Measurements from ENCODE around the gene GPR135. TPM values are rescaled to one million over a fixed set of nuclear protein-coding genes. Genes with fewer than 3 reads are reported as not detected.

The GPR135 gene
- total and polyA plus RNA-seq, 10 of the 15 experiments (the other 5 are each of a cell fraction or from before 2014, with no cell fraction given), result 0.11 to 1.1 (median 0.86) TPM

DNA sequence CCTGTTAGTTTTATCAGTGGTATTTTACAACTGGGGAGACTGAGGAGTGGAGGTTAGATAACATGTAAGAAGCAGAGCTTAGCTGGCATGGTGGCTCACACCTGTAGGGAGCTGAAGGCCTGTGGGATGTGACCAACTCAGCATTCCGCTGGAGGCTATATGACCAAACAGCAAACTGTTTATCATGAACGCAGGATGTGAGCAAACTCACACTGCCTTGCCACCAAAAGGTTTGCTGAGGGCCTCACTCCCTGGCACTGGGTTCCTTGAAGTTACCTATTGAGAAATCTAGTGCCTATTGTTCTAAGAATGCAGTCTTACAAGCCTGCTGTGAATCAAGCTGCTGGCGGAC lies 42.5 kb upstream of the GPR135 start:
- ChIA-PET SMC1A (ENCODE audit: uncharacterized antibody, unreplicated experiment) (interaction anchor here (0.8 to 3.9 kb wide), 10 partner anchors 11 to 676 kb away, joined by 3 to 29 read pairs (median 4); partner anchors contain the start of genes CCDC175, JKAMP and L3HYPDH), POLR2A (no interaction called here), RAD21 (ENCODE audit: unreplicated experiment) (interaction anchor here (0.9 to 1.6 kb wide), 7 partner anchors 62 to 677 kb away, joined by 3 to 11 read pairs (median 5); no protein-coding TSS in a partner anchor), CTCF (interaction anchor here (0.6 to 12.6 kb wide), 16 partner anchors 11 to 679 kb away, joined by 3 to 147 read pairs (median 5); partner anchors contain the start of genes CCDC175, JKAMP and L3HYPDH)
- intact Hi-C loops (cut with micrococcal nuclease; ENCODE audit: unreplicated experiment), result loop anchor here (2.0 to 5.0 kb wide), 2 partner anchors 69 to 180 kb away; partner anchors contain the start of gene CCDC175
- BruUV-seq (replicated peaks), result no TSS peak
- FAIRE-seq (no peak), DNase-seq (ENCODE audit: low read depth, low spot score) (no peak), ATAC-seq (no peak)
- Histone ChIP-seq H2AFZ (ENCODE audit: control insufficient read depth, low read depth, low read length) (no peak overlapping the region), H3K36me3 (ENCODE audit: control insufficient read depth in 2 of 2, insufficient read depth in 2 of 2, low read length in 1 of 2) (peaks cover 0 to 6% of the 10 kb centered on the region in 2 experiments; a peak in 2 of 4 replicates), H3K4me3 (no peak overlapping the region), H3K9ac (ENCODE audit: control insufficient read depth, insufficient read depth, low read length) (no peak overlapping the region), H3K79me2 (ENCODE audit: control insufficient read depth, insufficient read depth, low read length) (no peaks in the 10 kb centered on the region), H3K27ac (ENCODE audit: control insufficient read depth, insufficient read depth) (no peak overlapping the region), H3K27me3 (replicated peaks in 1 of 2; ENCODE audit: control insufficient read depth in 2 of 2, insufficient read depth in 2 of 2, low read length in 1 of 2) (no peaks in the 10 kb centered on the region), H3K4me2 (ENCODE audit: control insufficient read depth, insufficient read depth) (no peak overlapping the region), H4K20me1 (ENCODE audit: control insufficient read depth, insufficient read depth) (no peaks in the 10 kb centered on the region), H3K9me3 (replicated peaks; ENCODE audit: control insufficient read depth, insufficient read depth, low read length) (no peaks in the 10 kb centered on the region), H3K4me1 (ENCODE audit: control insufficient read depth, insufficient read depth, low read length) (no peaks in the 10 kb centered on the region)
- in situ Hi-C loops (cut with MboI), result no loop called here
- no peak for TF ChIP-seq NFXL1 (IDR thresholded peaks at IDR 0.05; ENCODE audit: borderline replicate concordance)
- TF ChIP-seq, protein P1, sequence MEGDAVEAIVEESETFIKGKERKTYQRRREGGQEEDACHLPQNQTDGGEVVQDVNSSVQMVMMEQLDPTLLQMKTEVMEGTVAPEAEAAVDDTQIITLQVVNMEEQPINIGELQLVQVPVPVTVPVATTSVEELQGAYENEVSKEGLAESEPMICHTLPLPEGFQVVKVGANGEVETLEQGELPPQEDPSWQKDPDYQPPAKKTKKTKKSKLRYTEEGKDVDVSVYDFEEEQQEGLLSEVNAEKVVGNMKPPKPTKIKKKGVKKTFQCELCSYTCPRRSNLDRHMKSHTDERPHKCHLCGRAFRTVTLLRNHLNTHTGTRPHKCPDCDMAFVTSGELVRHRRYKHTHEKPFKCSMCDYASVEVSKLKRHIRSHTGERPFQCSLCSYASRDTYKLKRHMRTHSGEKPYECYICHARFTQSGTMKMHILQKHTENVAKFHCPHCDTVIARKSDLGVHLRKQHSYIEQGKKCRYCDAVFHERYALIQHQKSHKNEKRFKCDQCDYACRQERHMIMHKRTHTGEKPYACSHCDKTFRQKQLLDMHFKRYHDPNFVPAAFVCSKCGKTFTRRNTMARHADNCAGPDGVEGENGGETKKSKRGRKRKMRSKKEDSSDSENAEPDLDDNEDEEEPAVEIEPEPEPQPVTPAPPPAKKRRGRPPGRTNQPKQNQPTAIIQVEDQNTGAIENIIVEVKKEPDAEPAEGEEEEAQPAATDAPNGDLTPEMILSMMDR (IDR thresholded peaks at IDR 0.05 in 2 of 3, conservative IDR thresholded peaks at IDR 0.05 in 1 of 3; ENCODE audit: control insufficient read depth in 2 of 3, extremely low read depth in 1 of 3, insufficient read depth in 1 of 3, low read depth in 3 of 3, low read length in 3 of 3), result no peak
- TF ChIP-seq KAT2A (conservative IDR thresholded peaks at IDR 0.05; ENCODE audit: control insufficient read depth, low read depth, low read length), result no peak
- no peak for TF ChIP-seq WRNIP1 (IDR thresholded peaks at IDR 0.05; ENCODE audit: borderline replicate concordance, low read depth, low read length)
- TF ChIP-seq RUNX3 (IDR thresholded peaks at IDR 0.05; ENCODE audit: low read length), result no peak
- no peak for TF ChIP-seq SMARCA5 (IDR thresholded peaks at IDR 0.05)
- no peak for TF ChIP-seq EGR1 (IDR thresholded peaks at IDR 0.05; ENCODE audit: borderline replicate concordance in 1 of 2, low read depth in 2 of 2, low read length in 2 of 2)
- TF ChIP-seq MXI1 (IDR thresholded peaks at IDR 0.05; ENCODE audit: low read depth, low read length), result no peak
- TF ChIP-seq, protein P2, sequence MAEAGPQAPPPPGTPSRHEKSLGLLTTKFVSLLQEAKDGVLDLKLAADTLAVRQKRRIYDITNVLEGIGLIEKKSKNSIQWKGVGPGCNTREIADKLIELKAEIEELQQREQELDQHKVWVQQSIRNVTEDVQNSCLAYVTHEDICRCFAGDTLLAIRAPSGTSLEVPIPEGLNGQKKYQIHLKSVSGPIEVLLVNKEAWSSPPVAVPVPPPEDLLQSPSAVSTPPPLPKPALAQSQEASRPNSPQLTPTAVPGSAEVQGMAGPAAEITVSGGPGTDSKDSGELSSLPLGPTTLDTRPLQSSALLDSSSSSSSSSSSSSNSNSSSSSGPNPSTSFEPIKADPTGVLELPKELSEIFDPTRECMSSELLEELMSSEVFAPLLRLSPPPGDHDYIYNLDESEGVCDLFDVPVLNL (IDR thresholded peaks at IDR 0.05; ENCODE audit: low read depth, low read length), result no peak
- TF ChIP-seq POLR2AphosphoS5 (IDR thresholded peaks at IDR 0.05; ENCODE audit: low read length), result no peak
- no peak for TF ChIP-seq ZNF274 (IDR thresholded peaks at IDR 0.05; ENCODE audit: insufficient read depth, insufficient read length)
- no peak for TF ChIP-seq CBX5 (IDR thresholded peaks at IDR 0.05; ENCODE audit: low read depth)
- TF ChIP-seq RAD51 (IDR thresholded peaks at IDR 0.05), result no peak
- TF ChIP-seq SREBF1 (IDR thresholded peaks at IDR 0.05; ENCODE audit: low read length), result no peak
- no peak for TF ChIP-seq JUND (IDR thresholded peaks at IDR 0.05; ENCODE audit: low read depth, low read length)
- TF ChIP-seq HCFC1 (IDR thresholded peaks at IDR 0.05; ENCODE audit: low read length), result no peak
- TF ChIP-seq RCOR1 (conservative IDR thresholded peaks at IDR 0.05; ENCODE audit: low read depth, low read length), result no peak
- TF ChIP-seq, protein P3, sequence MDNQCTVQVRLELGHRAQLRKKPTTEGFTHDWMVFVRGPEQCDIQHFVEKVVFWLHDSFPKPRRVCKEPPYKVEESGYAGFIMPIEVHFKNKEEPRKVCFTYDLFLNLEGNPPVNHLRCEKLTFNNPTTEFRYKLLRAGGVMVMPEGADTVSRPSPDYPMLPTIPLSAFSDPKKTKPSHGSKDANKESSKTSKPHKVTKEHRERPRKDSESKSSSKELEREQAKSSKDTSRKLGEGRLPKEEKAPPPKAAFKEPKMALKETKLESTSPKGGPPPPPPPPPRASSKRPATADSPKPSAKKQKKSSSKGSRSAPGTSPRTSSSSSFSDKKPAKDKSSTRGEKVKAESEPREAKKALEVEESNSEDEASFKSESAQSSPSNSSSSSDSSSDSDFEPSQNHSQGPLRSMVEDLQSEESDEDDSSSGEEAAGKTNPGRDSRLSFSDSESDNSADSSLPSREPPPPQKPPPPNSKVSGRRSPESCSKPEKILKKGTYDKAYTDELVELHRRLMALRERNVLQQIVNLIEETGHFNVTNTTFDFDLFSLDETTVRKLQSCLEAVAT (IDR thresholded peaks at IDR 0.05), result no peak
- WGBS (ENCODE audit: insufficient coverage, insufficient replicate concordance, low lambda C conversion rate, missing lambda C conversion rate), result 92% methylated on average over 3 of the region's 3 CpGs

Data from GM12878 (cell line).